NOMO-1 treated with DMSO at 0.1 percent for 48 hours (cell line): ENCODE results near the gene NME8.

Source experiments
- DNase-seq: peaks from one replicate; lab custom pipeline; 2025; ENCODE audit not compliant: unreplicated experiment; lab: John Stamatoyannopoulos, UW

Gene NME8

DNA sequence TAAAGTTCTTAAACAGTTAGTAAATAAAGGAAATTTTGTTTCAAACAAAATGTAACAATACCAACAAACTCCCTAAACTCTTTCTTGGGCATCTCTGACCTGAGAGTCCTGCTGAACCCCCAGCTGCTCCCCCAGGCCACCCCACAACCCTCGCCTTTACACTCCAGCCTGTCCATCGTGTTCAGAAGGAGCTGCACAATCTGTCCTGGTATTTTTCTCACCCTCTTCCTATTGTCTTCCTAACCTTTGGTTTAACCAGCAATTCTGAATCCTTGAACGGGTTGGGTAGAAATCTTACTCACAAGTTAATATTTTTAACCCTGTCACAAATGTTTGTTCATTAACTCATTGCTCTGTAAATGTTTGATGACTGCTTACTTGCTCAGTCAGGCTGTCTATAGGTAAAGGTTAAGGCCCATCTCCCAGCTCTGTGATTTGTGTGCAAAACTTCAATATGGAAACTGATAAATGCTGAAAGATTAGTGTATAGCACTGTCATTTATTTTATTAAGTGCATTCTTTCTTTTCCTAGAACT is 51.4 kb downstream of the NME8 start:
- DNase-seq = no peak

DNA sequence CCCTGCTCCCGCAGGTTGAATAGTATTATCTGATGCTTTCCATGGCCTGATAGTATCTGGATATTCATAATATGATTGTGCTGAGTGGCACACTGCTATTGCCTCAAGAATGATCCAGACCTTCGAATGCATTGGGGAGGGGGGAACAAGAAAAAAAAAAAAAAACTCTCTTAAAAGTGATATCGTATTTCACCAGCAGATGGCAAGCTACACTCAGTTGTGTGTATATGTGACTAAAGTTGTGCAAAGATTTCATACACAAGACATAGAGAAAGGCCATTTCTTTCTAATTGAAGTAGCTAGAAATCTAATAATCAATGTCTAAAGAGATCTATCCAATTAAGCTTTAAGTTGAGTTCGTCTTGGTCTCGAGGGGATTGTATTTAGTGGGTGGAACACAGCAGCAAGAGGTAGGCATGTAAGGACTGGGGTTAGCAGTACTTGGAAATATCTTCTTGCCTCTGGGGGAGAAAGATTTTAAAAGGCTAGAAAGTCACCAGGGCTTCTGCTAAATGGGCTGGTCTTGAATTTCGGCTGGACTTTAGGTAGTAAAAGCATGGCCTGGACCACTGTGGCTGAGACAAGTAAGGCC is 52.9 kb downstream of the NME8 start:
- peak; percentile 16 for DNase-seq

DNA sequence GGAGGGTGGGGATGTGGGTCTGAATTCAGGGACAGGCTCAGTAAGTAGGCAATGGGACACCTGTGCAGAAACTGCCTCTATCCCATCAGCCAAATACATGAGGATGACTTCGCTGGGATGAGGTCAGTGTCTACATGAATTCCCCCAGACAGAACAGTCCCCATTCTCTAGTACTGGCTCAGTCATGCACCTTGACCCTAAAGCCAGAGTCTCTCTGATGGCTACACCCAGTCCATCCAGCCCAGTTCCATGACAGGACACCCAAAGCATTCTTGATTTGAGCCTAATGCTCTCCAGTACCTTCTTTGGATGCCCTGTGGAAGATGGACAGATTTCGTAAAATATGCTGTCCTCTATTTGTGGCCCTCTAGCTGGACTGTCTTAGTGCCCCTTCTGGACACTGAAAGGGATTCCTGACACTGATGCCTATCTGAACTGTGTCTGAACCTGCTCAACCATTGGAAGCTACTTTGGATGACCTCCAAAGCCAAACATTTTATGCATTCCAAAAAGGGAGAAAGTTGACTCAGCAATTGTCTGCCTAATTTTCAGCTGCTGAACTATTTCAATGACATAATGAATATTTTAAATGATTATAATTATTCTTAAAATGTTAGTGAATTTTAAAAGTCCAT is 53.6 kb downstream of the NME8 start:
- DNase-seq = no peak

DNA sequence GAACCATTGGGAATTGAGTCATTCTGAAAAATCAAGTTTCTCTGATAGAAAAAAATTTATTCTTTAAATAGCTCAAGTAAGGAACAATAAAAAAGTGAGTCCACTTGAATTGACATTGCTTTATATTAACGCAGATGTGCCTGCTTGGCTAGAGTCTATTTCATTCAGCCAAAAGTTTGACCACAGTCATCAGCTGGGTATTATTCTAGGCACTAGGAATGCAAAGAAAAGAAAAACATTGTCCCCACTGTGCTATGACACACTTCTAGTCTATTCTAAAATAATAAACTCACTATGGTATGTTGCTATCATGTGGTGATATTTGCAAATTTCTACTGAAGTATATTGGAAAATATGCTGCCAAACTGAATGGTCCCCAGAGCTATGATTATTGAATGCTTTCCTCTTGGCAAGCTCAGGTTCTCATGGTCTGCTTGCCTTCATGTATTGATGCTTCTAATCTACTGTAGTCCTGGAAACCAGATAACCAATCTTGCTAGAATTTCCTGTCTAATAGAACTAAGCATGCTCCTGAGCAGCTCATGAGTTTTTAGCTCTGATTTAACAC is 59.9 kb downstream of the NME8 start:
- DNase-seq = no peak

DNA sequence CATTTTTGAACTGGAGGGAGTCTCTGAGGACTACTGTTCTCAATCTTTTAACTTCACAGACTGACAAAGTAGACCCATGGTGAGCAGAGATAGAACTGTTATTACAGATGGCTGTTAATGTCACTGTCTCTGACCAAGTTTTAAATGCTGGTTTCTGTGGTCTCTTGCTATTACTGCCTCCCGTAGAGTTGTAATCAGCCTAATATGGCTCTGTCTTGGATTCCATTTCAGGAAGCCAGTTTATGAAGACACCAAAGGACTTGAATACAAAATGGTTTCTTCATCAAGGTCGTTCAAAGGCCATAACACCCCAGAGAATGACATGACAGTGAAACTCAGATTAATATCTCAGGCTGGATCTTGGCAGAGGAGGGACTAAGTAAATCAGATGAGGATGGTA is 64.4 kb downstream of the NME8 start:
- DNase-seq = no peak

DNA sequence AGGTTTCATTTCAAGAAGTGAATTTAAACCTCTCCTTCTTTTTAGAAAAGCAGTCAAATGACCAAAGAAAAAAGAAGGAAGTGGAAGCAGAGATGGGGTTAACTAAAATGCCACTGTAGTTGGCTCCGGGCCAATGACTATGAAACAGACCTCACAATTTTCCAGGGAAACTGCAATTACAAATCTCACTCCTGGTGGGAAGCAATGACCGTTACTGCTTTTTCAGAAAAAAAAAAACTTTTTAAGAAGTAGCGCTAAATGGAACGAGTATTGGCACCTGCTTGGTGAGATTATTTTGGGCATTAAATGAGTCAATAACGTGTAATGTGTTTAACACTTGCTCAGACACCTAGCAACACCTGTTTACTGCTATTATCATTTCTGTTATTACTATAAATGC is 67.0 kb downstream of the NME8 start:
- DNase-seq = peak; percentile 53

DNA sequence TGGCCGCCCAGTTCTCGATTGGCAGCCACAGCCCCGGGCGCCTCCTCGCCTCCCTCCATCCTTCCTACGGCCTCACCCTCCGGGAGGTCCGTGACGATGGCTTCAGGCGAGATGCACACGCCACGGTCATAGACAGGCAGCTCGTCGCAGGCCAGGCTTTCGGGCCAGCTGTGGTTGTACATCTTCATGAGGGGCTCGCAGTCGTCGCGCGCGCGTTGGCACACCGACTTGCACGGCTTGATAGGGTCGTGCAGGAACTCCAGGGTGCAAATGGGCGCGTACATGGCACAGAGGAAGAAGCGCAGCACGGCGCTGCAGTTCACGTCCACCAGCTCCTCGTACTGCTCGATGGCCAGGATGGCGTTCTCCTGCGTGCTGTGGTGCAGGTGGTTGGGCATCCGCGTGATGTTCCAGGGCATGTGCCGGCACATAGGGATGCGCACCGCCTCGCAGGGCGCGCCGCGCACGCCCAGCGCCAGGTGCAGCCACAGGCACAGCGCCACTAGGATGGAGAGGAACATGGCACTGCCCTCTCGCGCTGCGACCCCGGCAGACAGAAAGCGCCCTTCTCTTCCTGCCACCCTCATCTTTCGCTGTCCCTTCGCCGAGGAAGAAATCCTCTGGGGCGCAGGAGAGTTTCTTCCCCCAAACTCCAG is 67.7 kb downstream of the NME8 start:
- peak; percentile 9 for DNase-seq

DNA sequence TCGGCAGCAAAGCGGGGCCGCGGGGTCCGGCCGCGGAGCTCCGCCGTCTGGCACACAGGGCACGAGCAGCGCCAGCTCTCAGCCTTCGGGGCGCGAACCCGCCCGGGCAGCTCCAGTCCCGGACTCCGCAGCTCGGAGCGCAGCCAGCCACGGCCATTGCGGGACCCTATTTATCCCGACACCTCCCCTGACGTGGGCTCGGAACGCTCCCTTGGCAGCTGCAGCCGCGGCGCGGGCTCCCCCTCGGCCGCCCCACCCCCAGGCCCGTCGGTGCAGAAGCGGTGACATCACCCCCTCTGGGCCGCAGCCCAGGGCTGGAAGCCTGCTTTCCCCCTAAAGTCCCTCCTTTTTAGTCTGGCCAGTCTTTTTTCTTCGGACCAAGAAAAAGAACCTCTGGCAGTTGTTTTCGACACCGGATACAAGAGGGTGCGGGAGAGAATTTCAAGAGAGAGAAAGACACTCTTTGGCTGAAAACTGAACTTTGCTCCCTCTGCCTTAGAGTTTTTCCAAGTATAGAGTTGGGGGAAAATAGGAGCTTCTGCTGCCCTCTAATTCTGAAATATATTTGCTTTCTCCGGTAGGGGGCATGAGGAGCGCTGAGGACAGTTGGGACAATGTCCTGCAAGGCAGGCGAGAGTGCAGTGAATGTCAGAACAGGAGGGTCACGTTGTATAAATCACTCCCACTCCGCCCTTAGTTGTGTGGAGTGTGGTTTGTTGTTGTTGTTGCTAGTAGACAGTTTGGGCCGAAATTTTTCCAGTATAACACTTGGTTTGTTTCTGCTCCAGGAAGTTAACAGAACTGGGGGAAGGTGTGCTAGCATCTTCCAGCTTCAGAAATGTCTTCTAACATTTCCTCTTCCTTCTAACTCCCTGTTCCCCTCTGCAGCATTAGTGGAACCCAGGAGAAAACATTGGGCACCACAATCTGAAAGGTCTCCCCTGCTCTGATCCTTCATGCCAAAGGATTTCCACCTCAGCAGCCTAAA is 68.6 kb downstream of the NME8 start, which contains the start of gene SFRP4:
TSS of gene SFRP4 (minus strand) at position 145 of the 988 bp plus-strand sequence. CDS start 280 bp downstream, outside the sequence.
- DNase-seq = peak; percentile 17

DNA sequence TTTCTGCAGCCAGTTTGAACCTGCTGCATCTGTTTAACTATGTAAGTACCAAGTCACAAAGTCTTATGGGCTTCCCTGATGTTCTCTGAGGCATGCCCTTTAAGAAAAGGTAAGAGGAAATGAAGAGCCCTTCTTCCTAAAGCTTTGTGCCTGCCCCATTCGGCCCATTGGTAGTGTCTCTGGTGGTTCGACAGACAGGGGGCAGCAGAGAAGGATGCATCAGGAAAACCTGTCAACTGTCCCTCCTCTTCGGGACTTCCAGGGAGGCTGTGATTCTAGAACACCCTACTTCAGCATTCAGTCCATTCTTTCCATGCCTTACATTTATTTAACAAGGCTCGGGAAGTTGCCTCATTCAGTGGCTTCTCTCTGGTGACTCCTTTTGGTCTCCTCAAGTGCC is 70.1 kb downstream of the NME8 start:
- no peak for DNase-seq

DNA sequence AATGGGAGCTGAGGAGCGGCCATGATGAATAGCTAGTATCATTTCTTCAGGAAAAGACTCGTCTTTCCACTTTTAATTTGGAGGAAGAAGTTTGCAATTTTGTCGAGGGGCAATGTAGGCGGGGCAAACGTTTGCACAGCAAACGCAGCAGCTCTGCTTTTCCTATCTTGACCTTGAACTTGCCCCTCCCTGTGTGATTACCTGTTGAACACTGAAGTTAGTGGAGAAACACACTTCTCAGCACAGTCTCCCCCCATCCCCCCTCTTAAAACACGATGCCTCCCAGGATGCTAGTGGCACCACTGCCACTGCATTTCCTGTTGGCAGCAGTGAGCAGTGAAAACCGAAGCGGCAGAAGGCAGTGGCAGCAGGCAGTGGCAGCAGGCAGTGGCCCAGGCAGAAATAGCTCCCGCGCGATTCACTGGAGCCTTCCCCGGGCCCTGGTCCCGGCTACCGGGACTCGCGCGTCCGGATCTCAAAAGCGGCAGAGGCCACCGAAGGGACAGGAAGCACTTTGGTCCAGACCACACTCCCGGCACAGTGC is 72.0 kb downstream of the NME8 start, which contains the start of gene EPDR1:
TSS of gene EPDR1 (plus strand) at position 336 of the 544 bp plus-strand sequence. CDS start 300 bp downstream, outside the sequence.
- DNase-seq = peak; percentile 49

DNA sequence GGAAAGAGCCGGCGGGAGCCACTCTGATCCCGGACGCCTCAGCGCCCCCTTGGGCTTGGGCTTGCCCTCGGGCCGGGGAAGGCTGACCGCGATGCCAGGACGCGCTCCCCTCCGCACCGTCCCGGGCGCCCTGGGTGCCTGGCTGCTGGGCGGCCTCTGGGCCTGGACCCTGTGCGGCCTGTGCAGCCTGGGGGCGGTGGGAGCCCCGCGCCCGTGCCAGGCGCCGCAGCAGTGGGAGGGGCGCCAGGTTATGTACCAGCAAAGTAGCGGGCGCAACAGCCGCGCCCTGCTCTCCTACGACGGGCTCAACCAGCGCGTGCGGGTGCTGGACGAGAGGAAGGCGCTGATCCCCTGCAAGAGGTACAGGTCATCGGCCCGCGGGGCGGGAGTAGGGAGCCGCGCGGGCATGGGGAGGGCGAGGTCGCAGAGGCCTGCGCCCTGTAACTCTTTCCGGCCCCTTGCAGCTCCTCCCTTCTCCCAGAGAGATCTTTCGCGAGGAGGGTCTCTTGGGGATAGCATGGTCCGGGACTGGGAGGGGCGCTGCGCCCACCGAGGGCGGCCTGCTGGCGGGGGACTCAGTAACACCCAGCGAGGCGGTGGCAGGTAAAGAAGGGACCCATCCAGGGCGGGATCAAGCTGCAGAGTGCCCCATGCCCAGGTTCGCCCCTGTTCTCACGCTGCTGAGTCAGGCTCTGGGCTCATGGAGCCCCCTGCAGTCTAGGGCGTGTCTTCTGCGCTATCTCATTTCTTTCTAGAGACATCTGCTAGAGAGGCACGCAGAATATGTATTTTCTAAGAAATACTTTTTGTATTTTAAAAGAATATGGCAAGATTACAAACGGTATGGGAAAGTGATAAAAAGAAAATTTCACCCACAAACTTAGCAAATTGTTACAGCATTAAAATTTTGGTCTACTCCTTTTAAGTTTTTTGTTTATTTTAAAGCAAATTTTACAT is 72.7 kb downstream of the NME8 start:
- DNase-seq = peak; percentile 30

DNA sequence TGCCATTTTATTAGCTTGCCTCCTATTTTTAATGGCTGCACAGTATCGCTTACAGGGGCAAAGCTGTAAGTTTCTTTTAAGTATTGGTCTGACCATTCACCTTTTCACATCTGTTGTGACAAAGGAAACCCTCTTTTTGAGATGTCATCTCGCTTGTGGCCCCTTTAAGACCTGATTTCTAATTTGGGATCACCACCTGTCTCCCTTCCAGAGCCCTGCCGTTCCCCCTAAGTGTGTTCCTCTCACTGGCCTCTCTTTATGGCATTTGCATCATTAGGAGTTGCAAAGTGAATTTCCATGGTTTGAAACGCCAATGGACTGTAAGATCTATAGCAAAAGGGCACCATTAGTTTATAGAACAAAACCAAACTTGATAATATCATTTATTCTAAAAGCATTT is 73.5 kb downstream of the NME8 start:
- no peak for DNase-seq

DNA sequence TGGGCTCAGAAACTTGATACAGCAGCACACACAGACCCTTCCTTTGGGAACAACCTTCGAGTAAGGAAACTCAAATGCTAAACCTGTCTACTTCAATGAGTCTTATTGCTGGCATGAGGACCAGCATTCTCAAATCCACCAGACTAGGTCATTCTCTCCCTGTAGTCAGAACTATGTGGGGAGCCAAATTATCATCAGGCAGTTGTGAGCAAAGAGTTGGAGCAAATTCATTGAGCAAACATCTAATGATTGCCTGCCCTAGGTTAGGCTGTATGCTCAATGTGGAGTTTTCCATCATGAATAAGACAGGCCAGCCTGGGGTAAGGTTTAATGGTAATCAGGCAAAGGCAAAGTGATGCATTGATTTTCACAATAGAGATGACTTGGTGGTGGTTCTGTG is 75.6 kb downstream of the NME8 start:
- DNase-seq = no peak

DNA sequence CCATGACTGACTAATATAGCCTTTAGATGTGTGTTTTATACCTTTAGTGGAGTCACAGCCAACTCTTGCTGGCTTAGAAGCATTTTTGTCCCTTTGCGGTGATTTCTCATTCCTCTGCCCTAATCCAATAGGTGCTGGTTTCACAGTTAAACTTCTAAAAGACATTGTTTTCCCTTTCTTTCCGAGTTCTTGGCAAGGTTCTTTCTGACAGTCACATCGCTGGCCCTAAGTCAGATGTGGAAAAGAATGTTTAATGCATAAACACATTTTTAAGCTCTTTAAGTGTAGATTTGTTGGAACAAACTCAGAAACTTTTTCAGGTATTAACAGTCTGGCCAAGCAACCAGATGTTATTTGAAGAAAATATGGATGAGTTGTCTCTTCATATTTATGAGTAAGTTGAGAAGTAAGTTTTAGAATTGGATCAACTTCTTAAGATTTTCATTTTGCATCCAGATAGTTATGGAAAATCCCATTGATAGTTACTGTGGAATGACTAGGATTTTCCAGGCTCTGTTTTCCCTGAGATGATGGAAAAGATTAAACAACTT is 76.2 kb downstream of the NME8 start:
- no peak for DNase-seq

DNA sequence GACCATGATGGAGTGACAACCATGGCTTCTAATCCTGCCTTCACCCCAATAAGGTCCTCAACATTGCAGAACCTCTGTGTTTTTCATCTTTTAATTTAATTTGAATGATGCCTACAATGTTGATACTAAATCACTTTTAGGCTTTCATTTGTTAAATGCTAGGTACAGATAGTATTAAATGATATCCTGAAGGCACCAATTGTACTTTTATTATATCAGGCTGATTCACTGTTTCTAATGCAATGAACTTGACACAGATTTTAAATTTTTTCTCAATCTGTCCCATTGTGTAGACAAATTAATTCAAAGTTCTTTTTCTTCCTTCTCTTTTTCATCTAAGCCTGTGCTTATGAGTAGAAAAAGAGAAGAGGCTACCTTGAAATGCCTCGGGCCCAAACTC is 77.2 kb downstream of the NME8 start:
- no peak for DNase-seq

DNA sequence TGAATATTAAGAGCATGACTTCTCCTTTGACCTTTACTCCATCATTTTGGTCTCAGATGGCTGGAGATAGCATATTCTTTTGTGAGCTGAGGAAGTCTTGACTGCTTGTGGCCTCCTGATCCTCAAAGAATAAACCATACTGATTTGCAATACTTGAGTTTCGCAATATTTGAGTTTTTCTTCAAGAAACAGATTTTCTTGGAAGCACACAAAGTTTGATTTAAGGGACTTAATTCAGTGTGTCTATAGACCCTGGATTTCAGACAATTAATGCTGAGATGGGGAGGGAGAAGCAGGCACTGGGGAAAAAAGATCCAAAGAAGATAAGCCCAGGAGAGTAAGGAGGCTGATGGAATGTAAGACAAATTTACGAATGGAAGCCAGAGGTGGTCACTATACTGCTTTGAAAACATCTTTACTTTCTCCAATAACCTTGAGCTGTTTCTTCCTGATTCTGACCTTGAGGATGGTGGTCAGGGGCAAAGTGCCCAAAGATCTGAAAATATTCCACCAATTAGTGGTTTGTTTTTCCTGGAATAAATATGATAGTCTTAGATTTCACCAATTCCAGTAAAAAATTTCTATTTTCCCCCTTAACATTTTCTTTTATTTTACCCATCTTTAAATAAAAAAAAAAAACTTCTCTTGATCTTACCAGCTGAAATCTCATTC is 79.5 kb downstream of the NME8 start:
- no peak for DNase-seq

DNA sequence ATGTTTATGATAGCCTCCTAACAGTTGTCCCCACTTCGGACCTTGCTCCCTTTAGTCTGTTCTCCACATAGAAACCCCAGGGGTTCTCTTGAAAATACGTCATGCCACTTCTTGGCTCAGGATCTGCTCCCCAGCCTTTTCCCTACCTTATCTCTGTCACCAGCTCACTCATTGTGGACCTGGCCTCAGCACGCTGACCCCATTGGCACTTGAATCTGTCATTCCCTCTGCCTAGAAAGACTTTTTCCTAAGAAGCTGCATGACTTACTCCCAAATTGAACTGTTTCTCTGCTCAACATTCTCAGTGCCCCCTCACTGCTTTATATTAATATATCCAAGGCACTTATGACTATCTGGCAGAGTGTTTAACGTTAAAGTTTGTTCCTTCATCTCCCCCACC is 80.5 kb downstream of the NME8 start:
- DNase-seq = no peak

DNA sequence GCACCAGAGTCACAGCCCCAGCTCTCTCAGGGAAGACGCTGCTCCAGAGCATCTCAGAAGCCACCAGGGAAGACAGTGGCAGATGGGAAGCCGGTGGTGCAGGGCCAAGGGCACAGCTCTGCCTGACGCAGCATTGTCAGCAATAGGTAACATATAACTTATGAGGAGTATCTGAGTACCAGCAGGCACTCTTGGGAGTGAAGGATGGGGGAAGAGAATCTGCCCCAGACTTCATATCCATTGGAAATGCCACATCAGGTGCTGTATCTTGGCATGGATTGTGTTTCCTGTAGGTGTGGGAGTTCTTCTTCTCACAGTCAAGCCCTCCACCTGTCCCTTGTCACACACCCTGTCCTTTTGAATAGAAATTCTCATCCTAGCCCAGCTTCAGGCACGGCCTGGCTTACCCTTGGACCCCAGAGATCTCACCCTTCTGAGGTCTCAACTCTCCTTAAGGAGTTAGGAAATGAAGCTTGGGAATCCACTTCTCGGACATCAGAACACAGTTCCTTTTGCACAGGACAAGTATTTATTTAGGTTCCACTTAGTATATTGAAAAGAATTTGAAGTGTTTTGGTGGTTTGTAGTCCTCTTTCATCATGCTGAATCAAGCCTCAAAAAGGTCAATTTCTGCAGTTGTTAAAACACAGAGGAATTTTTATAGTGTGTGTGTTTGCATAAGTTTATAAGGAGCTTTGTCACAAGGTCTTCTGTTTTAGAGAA is 82.0 kb downstream of the NME8 start:
- no peak for DNase-seq
